ENCODE measurements around the gene C16orf78. TPM values are rescaled to one million over a fixed set of nuclear protein-coding genes. Genes with fewer than 3 reads are reported as not detected.

C16orf78 gene
- total and polyA plus RNA-seq, 2 of the 8 experiments (the other 6 are each of a cell fraction or from before 2014, with no cell fraction given): not detected

DNA sequence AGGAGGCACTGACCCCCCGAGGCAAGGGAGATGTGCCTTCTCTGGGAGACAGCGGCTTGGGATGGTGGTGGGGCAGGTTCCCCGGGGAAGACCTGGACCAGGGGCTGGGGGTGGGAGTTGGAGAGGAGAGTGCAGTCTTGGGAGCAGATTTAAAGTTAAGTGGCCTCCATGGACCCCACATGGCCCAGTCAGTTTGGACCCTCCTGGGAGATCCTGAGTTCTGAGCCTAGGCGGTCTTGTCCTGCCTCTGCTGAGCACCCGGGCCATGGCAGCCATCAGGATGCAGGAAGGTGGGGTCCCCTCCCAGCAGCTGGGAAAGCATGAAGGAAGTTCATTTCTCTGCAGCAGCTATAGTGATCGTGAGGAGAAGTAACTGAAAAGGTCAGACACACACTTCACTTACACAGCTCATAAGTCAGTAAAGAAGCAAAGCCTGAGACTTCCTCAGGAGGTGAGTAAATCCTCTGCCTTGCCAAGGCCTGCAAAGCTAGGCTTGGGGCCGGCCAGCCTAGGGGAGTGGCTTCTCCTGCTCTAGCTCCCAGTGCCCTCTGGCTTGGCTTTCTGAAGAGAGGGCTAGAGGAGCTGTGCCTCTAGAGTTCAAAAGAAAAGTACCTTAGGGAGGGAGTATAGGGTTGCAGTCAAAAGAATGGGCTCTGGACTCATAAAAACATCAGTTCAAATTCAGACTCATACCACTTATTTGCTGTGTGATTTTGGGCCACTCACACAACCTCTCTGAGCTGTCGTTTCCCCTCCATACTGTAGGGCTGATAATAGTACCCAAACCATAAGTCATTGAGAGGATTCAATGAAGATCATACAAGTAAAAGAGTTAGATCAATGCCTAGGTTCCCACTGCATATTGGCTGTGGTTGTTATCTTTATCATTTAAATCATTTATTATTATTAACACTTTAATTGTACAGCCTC lies 31.0 kb upstream of the C16orf78 start (continued):
- no peak for TF ChIP-seq KDM4A (IDR thresholded peaks at IDR 0.05; ENCODE audit: low read depth, low read length, severe bottlenecking)
- TF ChIP-seq, protein P1, sequence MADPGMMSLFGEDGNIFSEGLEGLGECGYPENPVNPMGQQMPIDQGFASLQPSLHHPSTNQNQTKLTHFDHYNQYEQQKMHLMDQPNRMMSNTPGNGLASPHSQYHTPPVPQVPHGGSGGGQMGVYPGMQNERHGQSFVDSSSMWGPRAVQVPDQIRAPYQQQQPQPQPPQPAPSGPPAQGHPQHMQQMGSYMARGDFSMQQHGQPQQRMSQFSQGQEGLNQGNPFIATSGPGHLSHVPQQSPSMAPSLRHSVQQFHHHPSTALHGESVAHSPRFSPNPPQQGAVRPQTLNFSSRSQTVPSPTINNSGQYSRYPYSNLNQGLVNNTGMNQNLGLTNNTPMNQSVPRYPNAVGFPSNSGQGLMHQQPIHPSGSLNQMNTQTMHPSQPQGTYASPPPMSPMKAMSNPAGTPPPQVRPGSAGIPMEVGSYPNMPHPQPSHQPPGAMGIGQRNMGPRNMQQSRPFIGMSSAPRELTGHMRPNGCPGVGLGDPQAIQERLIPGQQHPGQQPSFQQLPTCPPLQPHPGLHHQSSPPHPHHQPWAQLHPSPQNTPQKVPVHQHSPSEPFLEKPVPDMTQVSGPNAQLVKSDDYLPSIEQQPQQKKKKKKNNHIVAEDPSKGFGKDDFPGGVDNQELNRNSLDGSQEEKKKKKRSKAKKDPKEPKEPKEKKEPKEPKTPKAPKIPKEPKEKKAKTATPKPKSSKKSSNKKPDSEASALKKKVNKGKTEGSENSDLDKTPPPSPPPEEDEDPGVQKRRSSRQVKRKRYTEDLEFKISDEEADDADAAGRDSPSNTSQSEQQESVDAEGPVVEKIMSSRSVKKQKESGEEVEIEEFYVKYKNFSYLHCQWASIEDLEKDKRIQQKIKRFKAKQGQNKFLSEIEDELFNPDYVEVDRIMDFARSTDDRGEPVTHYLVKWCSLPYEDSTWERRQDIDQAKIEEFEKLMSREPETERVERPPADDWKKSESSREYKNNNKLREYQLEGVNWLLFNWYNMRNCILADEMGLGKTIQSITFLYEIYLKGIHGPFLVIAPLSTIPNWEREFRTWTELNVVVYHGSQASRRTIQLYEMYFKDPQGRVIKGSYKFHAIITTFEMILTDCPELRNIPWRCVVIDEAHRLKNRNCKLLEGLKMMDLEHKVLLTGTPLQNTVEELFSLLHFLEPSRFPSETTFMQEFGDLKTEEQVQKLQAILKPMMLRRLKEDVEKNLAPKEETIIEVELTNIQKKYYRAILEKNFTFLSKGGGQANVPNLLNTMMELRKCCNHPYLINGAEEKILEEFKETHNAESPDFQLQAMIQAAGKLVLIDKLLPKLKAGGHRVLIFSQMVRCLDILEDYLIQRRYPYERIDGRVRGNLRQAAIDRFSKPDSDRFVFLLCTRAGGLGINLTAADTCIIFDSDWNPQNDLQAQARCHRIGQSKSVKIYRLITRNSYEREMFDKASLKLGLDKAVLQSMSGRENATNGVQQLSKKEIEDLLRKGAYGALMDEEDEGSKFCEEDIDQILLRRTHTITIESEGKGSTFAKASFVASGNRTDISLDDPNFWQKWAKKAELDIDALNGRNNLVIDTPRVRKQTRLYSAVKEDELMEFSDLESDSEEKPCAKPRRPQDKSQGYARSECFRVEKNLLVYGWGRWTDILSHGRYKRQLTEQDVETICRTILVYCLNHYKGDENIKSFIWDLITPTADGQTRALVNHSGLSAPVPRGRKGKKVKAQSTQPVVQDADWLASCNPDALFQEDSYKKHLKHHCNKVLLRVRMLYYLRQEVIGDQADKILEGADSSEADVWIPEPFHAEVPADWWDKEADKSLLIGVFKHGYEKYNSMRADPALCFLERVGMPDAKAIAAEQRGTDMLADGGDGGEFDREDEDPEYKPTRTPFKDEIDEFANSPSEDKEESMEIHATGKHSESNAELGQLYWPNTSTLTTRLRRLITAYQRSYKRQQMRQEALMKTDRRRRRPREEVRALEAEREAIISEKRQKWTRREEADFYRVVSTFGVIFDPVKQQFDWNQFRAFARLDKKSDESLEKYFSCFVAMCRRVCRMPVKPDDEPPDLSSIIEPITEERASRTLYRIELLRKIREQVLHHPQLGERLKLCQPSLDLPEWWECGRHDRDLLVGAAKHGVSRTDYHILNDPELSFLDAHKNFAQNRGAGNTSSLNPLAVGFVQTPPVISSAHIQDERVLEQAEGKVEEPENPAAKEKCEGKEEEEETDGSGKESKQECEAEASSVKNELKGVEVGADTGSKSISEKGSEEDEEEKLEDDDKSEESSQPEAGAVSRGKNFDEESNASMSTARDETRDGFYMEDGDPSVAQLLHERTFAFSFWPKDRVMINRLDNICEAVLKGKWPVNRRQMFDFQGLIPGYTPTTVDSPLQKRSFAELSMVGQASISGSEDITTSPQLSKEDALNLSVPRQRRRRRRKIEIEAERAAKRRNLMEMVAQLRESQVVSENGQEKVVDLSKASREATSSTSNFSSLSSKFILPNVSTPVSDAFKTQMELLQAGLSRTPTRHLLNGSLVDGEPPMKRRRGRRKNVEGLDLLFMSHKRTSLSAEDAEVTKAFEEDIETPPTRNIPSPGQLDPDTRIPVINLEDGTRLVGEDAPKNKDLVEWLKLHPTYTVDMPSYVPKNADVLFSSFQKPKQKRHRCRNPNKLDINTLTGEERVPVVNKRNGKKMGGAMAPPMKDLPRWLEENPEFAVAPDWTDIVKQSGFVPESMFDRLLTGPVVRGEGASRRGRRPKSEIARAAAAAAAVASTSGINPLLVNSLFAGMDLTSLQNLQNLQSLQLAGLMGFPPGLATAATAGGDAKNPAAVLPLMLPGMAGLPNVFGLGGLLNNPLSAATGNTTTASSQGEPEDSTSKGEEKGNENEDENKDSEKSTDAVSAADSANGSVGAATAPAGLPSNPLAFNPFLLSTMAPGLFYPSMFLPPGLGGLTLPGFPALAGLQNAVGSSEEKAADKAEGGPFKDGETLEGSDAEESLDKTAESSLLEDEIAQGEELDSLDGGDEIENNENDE (IDR thresholded peaks at IDR 0.05; ENCODE audit: insufficient replicate concordance, low read length): no peak
- no peak for TF ChIP-seq JUN (IDR thresholded peaks at IDR 0.05; ENCODE audit: low read depth, low read length)
- no peak for TF ChIP-seq ZNF274 (IDR thresholded peaks at IDR 0.05; ENCODE audit: borderline replicate concordance, extremely low read depth, low read length)
- no peak for TF ChIP-seq POU5F1 (IDR thresholded peaks at IDR 0.05; ENCODE audit: low read depth, low read length)
